ENCODE data around the gene TXK. TPM values are rescaled to one million over a fixed set of nuclear protein-coding genes. Genes with fewer than 3 reads are reported as not detected.

TXK gene
- total RNA-seq, 1 experiment from 2014 or later, result 0.39 TPM

DNA sequence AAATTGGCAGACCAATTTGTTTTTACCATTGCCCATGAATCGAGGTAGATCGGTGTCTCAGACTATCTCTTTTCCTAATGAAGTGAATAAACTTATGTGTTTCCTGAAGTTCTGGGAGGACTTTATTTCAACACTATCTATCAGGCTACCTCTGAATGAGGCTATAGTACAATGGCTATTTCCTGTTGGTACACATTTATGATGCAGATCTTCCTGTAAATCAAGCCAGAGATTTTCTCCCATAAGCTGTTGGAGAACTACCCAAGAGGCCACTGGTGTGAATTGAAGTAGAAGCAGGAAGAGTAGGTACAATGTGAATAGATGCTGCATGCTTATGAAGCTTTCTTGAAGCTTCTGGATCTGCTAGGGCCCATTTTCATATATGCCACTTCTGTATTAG is 16.0 kb downstream of the TXK start:
- Mint-ChIP-seq H3K27ac (no peak overlapping the region), H3K4me3 (no peak overlapping the region), H3K4me1 (peaks cover 16 to 19% of the 10 kb centered on the region in 2 experiments), H3K9me3 (no peaks in the 10 kb centered on the region), H3K36me3 (ENCODE audit: insufficient read depth in 1 of 3, low read depth in 3 of 3) (no peaks in the 10 kb centered on the region), H3K27me3 (ENCODE audit: low read depth) (no peaks in the 10 kb centered on the region)
- Histone ChIP-seq H3T11ph (ENCODE audit: low read length) (no peak overlapping the region), H3K23ac (ENCODE audit: insufficient read length, low read depth, low read length) (no peak overlapping the region), H3K23me2 (ENCODE audit: insufficient read length, low read depth, low read length, poor library complexity, severe bottlenecking) (no peaks in the 10 kb centered on the region), H3K9me3 (ENCODE audit: control insufficient read depth, low read depth, low read length) (no peaks in the 10 kb centered on the region), H3K4me1 (ENCODE audit: insufficient read depth, low read length) (peaks cover 3% of the 10 kb centered on the region; the same call in 1 of the 2 replicates), H3K4me2 (ENCODE audit: insufficient read depth, insufficient read length, low read length) (no peak overlapping the region), H3K79me2 (ENCODE audit: insufficient read depth, low read length) (no peaks in the 10 kb centered on the region), H4K91ac (ENCODE audit: insufficient read length, low read depth, low read length) (no peak overlapping the region), H3K27ac (ENCODE audit: insufficient read length, low read depth, low read length) (no peak overlapping the region), H3K9ac (ENCODE audit: extremely low read depth, insufficient read length, low read length) (no peak overlapping the region), H2BK12ac (ENCODE audit: insufficient read length, low read depth, low read length) (no peak overlapping the region), H3K27me3 (ENCODE audit: insufficient read depth, low read length) (no peaks in the 10 kb centered on the region), H3K14ac (ENCODE audit: insufficient read depth, low read length) (no peak overlapping the region), H2BK5ac (ENCODE audit: insufficient read length, low read length) (no peak overlapping the region), H3K79me1 (ENCODE audit: insufficient read depth, low read depth, low read length, poor library complexity, severe bottlenecking) (no peaks in the 10 kb centered on the region), H3K56ac (ENCODE audit: insufficient read length, low read depth, low read length) (no peak overlapping the region), H2BK15ac (ENCODE audit: low read depth, low read length) (no peak overlapping the region), H3K18ac (ENCODE audit: insufficient read length, low read depth, low read length) (no peak overlapping the region), H4K5ac (ENCODE audit: insufficient read length, low read depth, low read length) (no peak overlapping the region), H2AK5ac (ENCODE audit: insufficient read length, low read length) (no peak overlapping the region), H4K20me1 (ENCODE audit: control insufficient read depth, insufficient read depth, insufficient read length) (no peaks in the 10 kb centered on the region), H2BK120ac (ENCODE audit: low read depth, low read length, poor library complexity, severe bottlenecking) (no peak overlapping the region), H4K8ac (replicated peaks; ENCODE audit: insufficient read length, low read depth, low read length) (no peak overlapping the region), H2BK20ac (ENCODE audit: low read depth, low read length, poor library complexity, severe bottlenecking) (no peak overlapping the region), H2AFZ (ENCODE audit: low read length) (no peak overlapping the region), H3K4ac (ENCODE audit: low read depth, low read length) (no peak overlapping the region)
- no peak for DNase-seq
- WGBS (ENCODE audit: extremely low coverage, insufficient read length, low lambda C conversion rate), result no CpG with 5 or more reads among the region's 2 CpGs
- TF ChIP-seq, protein P1, sequence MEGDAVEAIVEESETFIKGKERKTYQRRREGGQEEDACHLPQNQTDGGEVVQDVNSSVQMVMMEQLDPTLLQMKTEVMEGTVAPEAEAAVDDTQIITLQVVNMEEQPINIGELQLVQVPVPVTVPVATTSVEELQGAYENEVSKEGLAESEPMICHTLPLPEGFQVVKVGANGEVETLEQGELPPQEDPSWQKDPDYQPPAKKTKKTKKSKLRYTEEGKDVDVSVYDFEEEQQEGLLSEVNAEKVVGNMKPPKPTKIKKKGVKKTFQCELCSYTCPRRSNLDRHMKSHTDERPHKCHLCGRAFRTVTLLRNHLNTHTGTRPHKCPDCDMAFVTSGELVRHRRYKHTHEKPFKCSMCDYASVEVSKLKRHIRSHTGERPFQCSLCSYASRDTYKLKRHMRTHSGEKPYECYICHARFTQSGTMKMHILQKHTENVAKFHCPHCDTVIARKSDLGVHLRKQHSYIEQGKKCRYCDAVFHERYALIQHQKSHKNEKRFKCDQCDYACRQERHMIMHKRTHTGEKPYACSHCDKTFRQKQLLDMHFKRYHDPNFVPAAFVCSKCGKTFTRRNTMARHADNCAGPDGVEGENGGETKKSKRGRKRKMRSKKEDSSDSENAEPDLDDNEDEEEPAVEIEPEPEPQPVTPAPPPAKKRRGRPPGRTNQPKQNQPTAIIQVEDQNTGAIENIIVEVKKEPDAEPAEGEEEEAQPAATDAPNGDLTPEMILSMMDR (conservative IDR thresholded peaks at IDR 0.05), result no peak

Data from H9 (cell line).